ENCODE measurements around the gene PLA2G15. TPM values are rescaled to one million over a fixed set of nuclear protein-coding genes. Genes with fewer than 3 reads are reported as not detected.

PLA2G15 gene
- total and polyA plus RNA-seq, 2 of the 13 experiments (the other 11 are each of a cell fraction or from before 2014, with no cell fraction given): 14.4 to 23.7 TPM

- TF ChIP-seq, protein P1, sequence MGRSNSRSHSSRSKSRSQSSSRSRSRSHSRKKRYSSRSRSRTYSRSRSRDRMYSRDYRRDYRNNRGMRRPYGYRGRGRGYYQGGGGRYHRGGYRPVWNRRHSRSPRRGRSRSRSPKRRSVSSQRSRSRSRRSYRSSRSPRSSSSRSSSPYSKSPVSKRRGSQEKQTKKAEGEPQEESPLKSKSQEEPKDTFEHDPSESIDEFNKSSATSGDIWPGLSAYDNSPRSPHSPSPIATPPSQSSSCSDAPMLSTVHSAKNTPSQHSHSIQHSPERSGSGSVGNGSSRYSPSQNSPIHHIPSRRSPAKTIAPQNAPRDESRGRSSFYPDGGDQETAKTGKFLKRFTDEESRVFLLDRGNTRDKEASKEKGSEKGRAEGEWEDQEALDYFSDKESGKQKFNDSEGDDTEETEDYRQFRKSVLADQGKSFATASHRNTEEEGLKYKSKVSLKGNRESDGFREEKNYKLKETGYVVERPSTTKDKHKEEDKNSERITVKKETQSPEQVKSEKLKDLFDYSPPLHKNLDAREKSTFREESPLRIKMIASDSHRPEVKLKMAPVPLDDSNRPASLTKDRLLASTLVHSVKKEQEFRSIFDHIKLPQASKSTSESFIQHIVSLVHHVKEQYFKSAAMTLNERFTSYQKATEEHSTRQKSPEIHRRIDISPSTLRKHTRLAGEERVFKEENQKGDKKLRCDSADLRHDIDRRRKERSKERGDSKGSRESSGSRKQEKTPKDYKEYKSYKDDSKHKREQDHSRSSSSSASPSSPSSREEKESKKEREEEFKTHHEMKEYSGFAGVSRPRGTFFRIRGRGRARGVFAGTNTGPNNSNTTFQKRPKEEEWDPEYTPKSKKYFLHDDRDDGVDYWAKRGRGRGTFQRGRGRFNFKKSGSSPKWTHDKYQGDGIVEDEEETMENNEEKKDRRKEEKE (IDR thresholded peaks at IDR 0.05): no peak
- TF ChIP-seq ZBTB7A (CRISPR knock-in tag; IDR thresholded peaks at IDR 0.05) (peak; percentile 91), ZSCAN12 (CRISPR knock-in tag; IDR thresholded peaks at IDR 0.05) (no peak), CAMTA2 (CRISPR knock-in tag; IDR thresholded peaks at IDR 0.05; ENCODE audit: borderline replicate concordance) (no peak), CCDC6 (CRISPR knock-in tag; IDR thresholded peaks at IDR 0.05) (peak; percentile 83; the same call in 1 of the 2 replicates), MTA3 (CRISPR knock-in tag; IDR thresholded peaks at IDR 0.05) (no peak), ZBTB33 (CRISPR knock-in tag; IDR thresholded peaks at IDR 0.05) (no peak), NR2C2 (CRISPR knock-in tag; IDR thresholded peaks at IDR 0.05; ENCODE audit: borderline replicate concordance) (no peak; the same call in 1 of the 2 replicates), ZNF20 (CRISPR knock-in tag; IDR thresholded peaks at IDR 0.05) (no peak), ZKSCAN1 (IDR thresholded peaks at IDR 0.05; ENCODE audit: low read length) (no peak), PAF1 (CRISPR knock-in tag; IDR thresholded peaks at IDR 0.05) (no peak; the same call in 1 of the 2 replicates), SIX4 (CRISPR knock-in tag; IDR thresholded peaks at IDR 0.05) (no peak), CENPX (CRISPR knock-in tag; IDR thresholded peaks at IDR 0.05) (no peak), GATA4 (IDR thresholded peaks at IDR 0.05; ENCODE audit: borderline replicate concordance, low read depth) (no peak), FOXA3 (CRISPR knock-in tag; IDR thresholded peaks at IDR 0.05) (peak; percentile 87; the same call in 1 of the 2 replicates)
- TF ChIP-seq, protein P2, sequence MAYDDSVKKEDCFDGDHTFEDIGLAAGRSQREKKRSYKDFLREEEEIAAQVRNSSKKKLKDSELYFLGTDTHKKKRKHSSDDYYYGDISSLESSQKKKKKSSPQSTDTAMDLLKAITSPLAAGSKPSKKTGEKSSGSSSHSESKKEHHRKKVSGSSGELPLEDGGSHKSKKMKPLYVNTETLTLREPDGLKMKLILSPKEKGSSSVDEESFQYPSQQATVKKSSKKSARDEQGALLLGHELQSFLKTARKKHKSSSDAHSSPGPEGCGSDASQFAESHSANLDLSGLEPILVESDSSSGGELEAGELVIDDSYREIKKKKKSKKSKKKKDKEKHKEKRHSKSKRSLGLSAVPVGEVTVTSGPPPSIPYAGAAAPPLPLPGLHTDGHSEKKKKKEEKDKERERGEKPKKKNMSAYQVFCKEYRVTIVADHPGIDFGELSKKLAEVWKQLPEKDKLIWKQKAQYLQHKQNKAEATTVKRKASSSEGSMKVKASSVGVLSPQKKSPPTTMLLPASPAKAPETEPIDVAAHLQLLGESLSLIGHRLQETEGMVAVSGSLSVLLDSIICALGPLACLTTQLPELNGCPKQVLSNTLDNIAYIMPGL (CRISPR knock-in tag; IDR thresholded peaks at IDR 0.05; ENCODE audit: borderline replicate concordance in 1 of 2, low read depth in 1 of 2): no peak; a peak in 2 of 4 replicates
- TF ChIP-seq, protein P3, sequence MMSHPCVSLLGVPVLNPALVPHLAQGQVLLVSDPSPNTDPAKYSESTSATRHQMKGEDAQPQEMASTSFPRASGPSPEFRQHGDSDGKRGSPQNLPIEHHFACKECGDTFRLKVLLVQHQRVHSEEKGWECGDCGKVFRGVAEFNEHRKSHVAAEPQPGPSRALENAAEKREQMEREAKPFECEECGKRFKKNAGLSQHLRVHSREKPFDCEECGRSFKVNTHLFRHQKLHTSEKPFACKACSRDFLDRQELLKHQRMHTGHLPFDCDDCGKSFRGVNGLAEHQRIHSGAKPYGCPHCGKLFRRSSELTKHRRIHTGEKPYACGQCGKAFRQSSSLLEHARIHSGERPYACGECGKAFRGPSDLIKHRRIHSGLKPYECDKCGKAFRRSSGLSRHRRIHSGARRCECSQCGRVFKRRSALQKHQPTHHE (CRISPR knock-in tag; IDR thresholded peaks at IDR 0.05; ENCODE audit: borderline replicate concordance): no peak
- TF ChIP-seq, protein P4, sequence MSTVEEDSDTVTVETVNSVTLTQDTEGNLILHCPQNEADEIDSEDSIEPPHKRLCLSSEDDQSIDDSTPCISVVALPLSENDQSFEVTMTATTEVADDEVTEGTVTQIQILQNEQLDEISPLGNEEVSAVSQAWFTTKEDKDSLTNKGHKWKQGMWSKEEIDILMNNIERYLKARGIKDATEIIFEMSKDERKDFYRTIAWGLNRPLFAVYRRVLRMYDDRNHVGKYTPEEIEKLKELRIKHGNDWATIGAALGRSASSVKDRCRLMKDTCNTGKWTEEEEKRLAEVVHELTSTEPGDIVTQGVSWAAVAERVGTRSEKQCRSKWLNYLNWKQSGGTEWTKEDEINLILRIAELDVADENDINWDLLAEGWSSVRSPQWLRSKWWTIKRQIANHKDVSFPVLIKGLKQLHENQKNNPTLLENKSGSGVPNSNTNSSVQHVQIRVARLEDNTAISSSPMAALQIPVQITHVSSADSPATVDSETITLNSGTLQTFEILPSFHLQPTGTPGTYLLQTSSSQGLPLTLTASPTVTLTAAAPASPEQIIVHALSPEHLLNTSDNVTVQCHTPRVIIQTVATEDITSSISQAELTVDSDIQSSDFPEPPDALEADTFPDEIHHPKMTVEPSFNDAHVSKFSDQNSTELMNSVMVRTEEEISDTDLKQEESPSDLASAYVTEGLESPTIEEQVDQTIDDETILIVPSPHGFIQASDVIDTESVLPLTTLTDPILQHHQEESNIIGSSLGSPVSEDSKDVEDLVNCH (CRISPR knock-in tag; IDR thresholded peaks at IDR 0.05): no peak
Observed at GRCh38 chr16:68234188-68235107, 10.7 kb upstream of the PLA2G15 start (continued).

Measured in HepG2 (cell line).